Mesenchymal stem cell (in vitro differentiated cells and primary cell): Measurements from ENCODE around the gene CLDN1.
A peak's percentile ranks its signal among the peaks of the same experiment; 100 is the strongest.

Source experiments
- DNase-seq: peaks from one replicate; pipeline ENCODE4 v3.0.0-alpha.2; 2013
- H2AFZ ChIP-seq: one replicate; pipeline ENCODE4 v1.6.1; 2013; ENCODE audit warnings: low read depth, mild to moderate bottlenecking, control low read depth, inconsistent platforms, low read length, moderate library complexity
- H2AK5ac ChIP-seq: 2 replicates; pipeline ENCODE4 v1.6.1; 2013; ENCODE audit warnings: low read length, moderate library complexity, mild to moderate bottlenecking, inconsistent platforms; ENCODE audit not compliant: severe bottlenecking
- H2BK120ac ChIP-seq: one replicate; pipeline ENCODE4 v1.6.1; 2013; ENCODE audit warnings: low read depth, mild to moderate bottlenecking, inconsistent platforms, low read length, moderate library complexity
- H2BK12ac ChIP-seq, 2 experiments: one replicate each; pipeline ENCODE4 v1.6.1; 2013; ENCODE audit warnings: inconsistent platforms in 2 of 2, low read length in 2 of 2, mild to moderate bottlenecking in 2 of 2, moderate library complexity in 2 of 2, control low read depth in 1 of 2
- H2BK15ac ChIP-seq: one replicate; pipeline ENCODE4 v1.6.1; 2013; ENCODE audit warnings: mild to moderate bottlenecking, low read depth, inconsistent platforms; ENCODE audit not compliant: poor library complexity, severe bottlenecking
- H2BK5ac ChIP-seq: 2 replicates; pipeline ENCODE4 v1.6.1; 2013; ENCODE audit warnings: low read depth, mild to moderate bottlenecking, low read length, control low read depth, inconsistent platforms; ENCODE audit not compliant: poor library complexity, severe bottlenecking
- H3K14ac ChIP-seq, 2 experiments: one replicate each; pipeline ENCODE4 v1.6.1; 2013; ENCODE audit warnings: inconsistent platforms in 2 of 2, low read length in 2 of 2, control low read depth in 1 of 2, mild to moderate bottlenecking in 1 of 2, moderate library complexity in 1 of 2
- H3K18ac ChIP-seq, 2 experiments: one replicate each; pipeline ENCODE4 v1.6.1; 2013; ENCODE audit warnings: inconsistent platforms in 2 of 2, low read length in 2 of 2, control low read depth in 1 of 2, low read depth in 1 of 2, mild to moderate bottlenecking in 1 of 2
- H3K23ac ChIP-seq, 2 experiments: one replicate each; pipeline ENCODE4 v1.6.1; 2013; ENCODE audit warnings: inconsistent platforms in 2 of 2, low read length in 2 of 2, mild to moderate bottlenecking in 2 of 2, moderate library complexity in 2 of 2, control low read depth in 1 of 2
- H3K27ac ChIP-seq: 2 replicates; pipeline ENCODE4 v1.5.1; 2013; ENCODE audit warnings: mild to moderate bottlenecking, moderate library complexity, low read length, control low read depth, inconsistent platforms; ENCODE audit not compliant: poor library complexity, severe bottlenecking
- H3K27me3 ChIP-seq, 2 experiments: 2 replicates each; pipeline versions ENCODE4 v1.6.1 to v1.7.0; 2013; ENCODE audit warnings: low read length in 2 of 2, mild to moderate bottlenecking in 2 of 2, moderate library complexity in 2 of 2, control low read depth in 1 of 2, inconsistent platforms in 1 of 2; ENCODE audit not compliant: control insufficient read depth in 1 of 2, insufficient read depth in 1 of 2
- H3K36me3 ChIP-seq, 2 experiments: 2 replicates each; pipeline versions ENCODE4 v1.6.1 to v1.7.0; 2013; ENCODE audit warnings: low read length in 2 of 2, control low read depth in 1 of 2, inconsistent platforms in 1 of 2, low read depth in 1 of 2, mild to moderate bottlenecking in 1 of 2; ENCODE audit not compliant: insufficient read depth in 2 of 2, control insufficient read depth in 1 of 2
- H3K4ac ChIP-seq, 2 experiments: one replicate each; pipeline ENCODE4 v1.6.1; 2013; ENCODE audit warnings: inconsistent platforms in 2 of 2, low read length in 2 of 2, mild to moderate bottlenecking in 2 of 2, moderate library complexity in 2 of 2, control low read depth in 1 of 2, low read depth in 1 of 2
- H3K4me1 ChIP-seq: 2 replicates; pipeline ENCODE4 v1.6.1; 2013; ENCODE audit warnings: low read depth, low read length, control low read depth; ENCODE audit not compliant: control insufficient read depth, insufficient read depth
- H3K4me2 ChIP-seq: 2 replicates; pipeline ENCODE4 v1.6.1; 2013; ENCODE audit warnings: low read length, mild to moderate bottlenecking, inconsistent platforms; ENCODE audit not compliant: poor library complexity, severe bottlenecking
- H3K4me3 ChIP-seq, 2 experiments: 2 replicates each; pipeline versions ENCODE4 v1.5.1 to v1.7.0; 2013; ENCODE audit warnings: low read length in 2 of 2, mild to moderate bottlenecking in 2 of 2, control low read depth in 1 of 2, low read depth in 1 of 2; ENCODE audit not compliant: insufficient read depth in 1 of 2
- H3K79me1 ChIP-seq: replicated peaks from 2 replicates; pipeline ENCODE4 v1.6.1; 2013; ENCODE audit warnings: mild to moderate bottlenecking, control low read depth, low read length, inconsistent platforms; ENCODE audit not compliant: poor library complexity, severe bottlenecking
- H3K9ac ChIP-seq: 2 replicates; pipeline ENCODE4 v1.7.0; 2013; ENCODE audit warnings: mild to moderate bottlenecking, low read length, moderate library complexity
- H3K9me3 ChIP-seq: 2 replicates; pipeline ENCODE4 v1.7.0; 2013; ENCODE audit warnings: mild to moderate bottlenecking, low read length; ENCODE audit not compliant: control insufficient read depth
- H4K8ac ChIP-seq: one replicate; pipeline ENCODE4 v1.6.1; 2013; ENCODE audit warnings: inconsistent platforms, mild to moderate bottlenecking, low read length, moderate library complexity
- H4K91ac ChIP-seq: one replicate; pipeline ENCODE4 v1.6.1; 2013; ENCODE audit warnings: mild to moderate bottlenecking, low read length, inconsistent platforms
- WGBS: methylation state at CpG from one replicate; pipeline ENCODE4 v1.1.7; 2013; ENCODE audit warnings: mixed read lengths; 5-methylcytosine and 5-hydroxymethylcytosine counted together

Gene CLDN1

DNA sequence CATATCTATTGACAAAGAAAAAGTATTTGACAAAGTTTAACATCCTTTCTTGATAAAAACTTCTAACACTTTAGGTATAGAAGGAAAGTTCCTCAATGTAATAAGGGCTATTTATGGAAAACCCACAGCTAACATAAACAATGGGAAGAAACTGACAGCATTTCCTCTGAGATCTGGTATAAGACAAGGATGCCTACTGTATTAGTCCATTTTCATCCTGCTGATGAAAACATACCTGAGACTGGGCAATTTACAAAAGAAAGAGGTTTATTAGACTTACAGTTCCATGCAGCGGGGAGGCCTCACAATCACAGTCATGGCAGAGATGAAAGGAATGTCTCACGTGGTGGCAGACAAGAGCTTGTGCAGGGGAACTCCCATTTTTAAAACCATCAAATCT, 17.8 kb upstream of the CLDN1 start:
- DNase-seq, result peak; percentile 68
- Histone ChIP-seq H2BK120ac (no peak overlapping the region), H3K27me3 (no peaks in the 10 kb centered on the region), H2AFZ (no peak overlapping the region), H4K91ac (no peak overlapping the region), H3K23ac (no peak overlapping the region), H3K14ac (no peak overlapping the region), H3K4me1 (peaks cover 2% of the 10 kb centered on the region), H3K4me3 (no peak overlapping the region), H2BK12ac (peak overlapping the region in 1 of 2 experiments; percentile 86), H3K9ac (no peak overlapping the region), H3K36me3 (no peaks in the 10 kb centered on the region), H3K9me3 (no peaks in the 10 kb centered on the region), H3K4ac (no peak overlapping the region), H3K4me2 (no peak overlapping the region), H2BK5ac (no peak overlapping the region), H3K18ac (peak overlapping the region; percentile 71 to 81), H4K8ac (peak overlapping the region; percentile 69), H2AK5ac (peak overlapping the region; percentile 84), H3K27ac (no peak overlapping the region), H2BK15ac (no peak overlapping the region), H3K79me1 (peaks cover 6% of the 10 kb centered on the region)
- 46% methylated on average over 2 of the region's 2 CpGs for WGBS

DNA sequence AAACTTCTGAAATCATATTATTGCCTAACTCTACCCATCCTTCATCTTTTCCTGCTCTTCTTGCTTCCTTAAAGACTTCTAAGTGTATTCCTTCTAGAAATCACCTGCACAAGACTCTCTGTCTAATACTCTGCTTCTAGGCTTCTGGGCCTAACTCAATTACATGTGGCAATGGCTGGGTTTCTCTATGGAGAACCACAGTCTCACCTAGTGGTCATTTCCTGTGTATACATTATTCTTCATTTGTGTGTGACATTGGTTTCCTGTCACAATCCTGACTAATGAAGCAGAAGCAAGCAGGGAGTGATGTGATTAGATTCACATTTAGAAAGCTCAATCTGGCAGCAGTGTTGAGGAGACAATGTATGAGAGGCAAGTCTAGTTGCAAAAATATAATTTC, 16.9 kb upstream of the CLDN1 start:
- H3K27ac ChIP-seq, result no peak overlapping the region
- H3K9ac ChIP-seq, result no peak overlapping the region
- H2AK5ac ChIP-seq, result no peak overlapping the region
- no peaks in the 10 kb centered on the region for H3K9me3 ChIP-seq
- H3K18ac ChIP-seq, result no peak overlapping the region
- no peak overlapping the region for H2BK12ac ChIP-seq
- no peak overlapping the region for H4K91ac ChIP-seq
- no peak overlapping the region for H3K23ac ChIP-seq
- H2BK15ac ChIP-seq, result no peak overlapping the region
- no peak overlapping the region for H4K8ac ChIP-seq
- DNase-seq, result peak; percentile 86
- H2BK120ac ChIP-seq, result no peak overlapping the region
- peaks cover 2% of the 10 kb centered on the region for H3K4me1 ChIP-seq
- H3K4me3 ChIP-seq, result no peak overlapping the region
- no peak overlapping the region for H3K4me2 ChIP-seq
- no peak overlapping the region for H2AFZ ChIP-seq
- H3K36me3 ChIP-seq, result no peaks in the 10 kb centered on the region
- H3K27me3 ChIP-seq, result no peaks in the 10 kb centered on the region
- no peak overlapping the region for H3K4ac ChIP-seq
- H3K14ac ChIP-seq, result no peak overlapping the region
- H3K79me1 ChIP-seq, result peaks cover 6% of the 10 kb centered on the region
- no peak overlapping the region for H2BK5ac ChIP-seq

DNA sequence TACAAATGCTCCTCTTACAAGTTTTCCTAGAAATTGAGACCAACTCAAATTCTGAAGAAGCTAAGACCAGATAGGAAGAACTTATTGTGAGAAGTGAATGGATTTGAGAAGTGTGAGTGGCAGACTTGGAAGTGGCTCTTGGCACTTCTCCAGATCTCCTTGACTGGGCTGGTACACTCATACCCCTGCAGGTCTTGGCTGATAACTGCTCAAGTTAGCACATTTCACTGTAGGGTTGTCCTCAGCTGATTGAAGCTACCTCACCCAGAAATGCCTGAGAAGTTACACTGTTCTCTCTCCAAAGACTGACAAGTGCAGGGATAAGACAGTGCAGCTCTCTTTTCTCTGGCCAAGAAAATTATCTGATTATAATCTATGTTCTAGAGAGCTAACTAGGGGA, 16.5 kb upstream of the CLDN1 start:
- no peak overlapping the region for H3K4me3 ChIP-seq
- peak overlapping the region; percentile 19 to 35 for H3K4ac ChIP-seq
- H3K9me3 ChIP-seq, result no peaks in the 10 kb centered on the region
- peak; percentile 60 for DNase-seq
- H2BK15ac ChIP-seq, result no peak overlapping the region
- H3K14ac ChIP-seq, result no peak overlapping the region
- no peak overlapping the region for H2AK5ac ChIP-seq
- no peaks in the 10 kb centered on the region for H3K36me3 ChIP-seq
- H3K23ac ChIP-seq, result no peak overlapping the region
- no peak overlapping the region for H4K8ac ChIP-seq
- H3K4me1 ChIP-seq, result peaks cover 2% of the 10 kb centered on the region
- no peak overlapping the region for H4K91ac ChIP-seq
- H2BK120ac ChIP-seq, result no peak overlapping the region
- peaks cover 6% of the 10 kb centered on the region for H3K79me1 ChIP-seq
- H2AFZ ChIP-seq, result no peak overlapping the region
- H3K9ac ChIP-seq, result no peak overlapping the region
- no peak overlapping the region for H3K4me2 ChIP-seq
- no peak overlapping the region for H3K27ac ChIP-seq
- peak overlapping the region in 1 of 2 experiments; percentile 49 for H2BK12ac ChIP-seq
- H3K18ac ChIP-seq, result peak overlapping the region; percentile 37 to 63
- no peak overlapping the region for H2BK5ac ChIP-seq
- no peaks in the 10 kb centered on the region for H3K27me3 ChIP-seq

DNA sequence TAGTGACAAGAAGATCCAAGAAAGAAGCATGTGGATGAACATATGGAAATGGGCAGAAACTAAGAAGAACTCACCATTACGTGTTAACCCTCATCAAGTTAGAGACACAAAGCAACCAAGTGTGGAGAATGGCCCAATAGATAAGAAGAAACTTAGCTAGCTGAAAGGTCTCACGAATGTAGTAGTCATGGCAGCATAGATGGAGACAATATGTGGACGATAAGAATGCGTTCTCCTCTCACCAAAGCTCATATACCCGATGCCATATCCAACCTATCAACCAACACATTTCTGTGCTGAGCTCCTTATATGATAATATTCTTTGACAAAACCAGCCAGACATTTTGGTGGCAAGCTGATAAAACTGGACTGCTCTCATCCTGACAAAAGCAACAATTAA, 15.1 kb upstream of the CLDN1 start:
- Histone ChIP-seq H4K8ac (no peak overlapping the region), H3K4ac (peak overlapping the region in 1 of 2 experiments; percentile 26), H3K4me2 (no peak overlapping the region), H3K4me3 (no peak overlapping the region), H2BK120ac (no peak overlapping the region), H2AK5ac (no peak overlapping the region), H3K79me1 (peaks cover 6% of the 10 kb centered on the region), H3K23ac (no peak overlapping the region), H2AFZ (no peak overlapping the region), H3K36me3 (no peaks in the 10 kb centered on the region), H3K14ac (no peak overlapping the region), H3K4me1 (peaks cover 2% of the 10 kb centered on the region), H3K9ac (no peak overlapping the region), H3K18ac (no peak overlapping the region), H2BK12ac (peak overlapping the region; percentile 49 to 59), H2BK15ac (no peak overlapping the region), H3K9me3 (no peaks in the 10 kb centered on the region), H3K27ac (no peak overlapping the region), H3K27me3 (no peaks in the 10 kb centered on the region), H2BK5ac (no peak overlapping the region), H4K91ac (no peak overlapping the region)
- no peak for DNase-seq
- WGBS, result 100% methylated on average over 5 of the region's 5 CpGs
